ENCODE data around the gene RYR3. TPM values are rescaled to one million over a fixed set of nuclear protein-coding genes. Genes with fewer than 3 reads are reported as not detected.

The RYR3 gene
- total RNA-seq, 2 experiments from 2014 or later: not detected

DNA sequence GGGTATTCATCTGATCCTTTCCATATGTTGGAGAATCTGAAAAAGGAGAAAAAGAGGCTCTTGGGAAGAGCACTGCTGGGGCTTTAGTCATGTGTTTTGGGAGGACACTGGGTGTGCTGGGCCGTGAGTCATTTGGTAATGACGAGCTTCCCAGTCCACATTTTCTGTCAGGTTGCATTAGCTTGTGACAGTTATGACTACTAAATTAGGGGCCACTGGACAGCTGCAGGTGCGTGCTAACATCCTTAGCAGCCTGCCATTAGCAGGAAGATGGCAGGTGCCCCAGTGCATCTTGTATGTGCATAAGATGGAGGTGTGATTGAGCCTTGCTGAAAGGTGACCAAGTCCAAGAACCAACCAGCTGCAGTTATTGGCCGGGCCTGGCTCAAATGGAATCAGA lies 242.4 kb downstream of the RYR3 start:
- no peaks in the 10 kb centered on the region for H3K4me1 Mint-ChIP-seq (ENCODE audit: low read depth)
- ChIA-PET POLR2A (no interaction called here), CTCF (no interaction called here)
- H3K4me3 Mint-ChIP-seq: no peak overlapping the region
- H3K27ac Mint-ChIP-seq: no peak overlapping the region
- H3K27me3 Mint-ChIP-seq: no peaks in the 10 kb centered on the region
- ATAC-seq: no peak
- intact Hi-C loops (cut with micrococcal nuclease): no loop called here
- no peak for DNase-seq
- H3K9me3 Mint-ChIP-seq: no peaks in the 10 kb centered on the region
- TF ChIP-seq, protein P1, sequence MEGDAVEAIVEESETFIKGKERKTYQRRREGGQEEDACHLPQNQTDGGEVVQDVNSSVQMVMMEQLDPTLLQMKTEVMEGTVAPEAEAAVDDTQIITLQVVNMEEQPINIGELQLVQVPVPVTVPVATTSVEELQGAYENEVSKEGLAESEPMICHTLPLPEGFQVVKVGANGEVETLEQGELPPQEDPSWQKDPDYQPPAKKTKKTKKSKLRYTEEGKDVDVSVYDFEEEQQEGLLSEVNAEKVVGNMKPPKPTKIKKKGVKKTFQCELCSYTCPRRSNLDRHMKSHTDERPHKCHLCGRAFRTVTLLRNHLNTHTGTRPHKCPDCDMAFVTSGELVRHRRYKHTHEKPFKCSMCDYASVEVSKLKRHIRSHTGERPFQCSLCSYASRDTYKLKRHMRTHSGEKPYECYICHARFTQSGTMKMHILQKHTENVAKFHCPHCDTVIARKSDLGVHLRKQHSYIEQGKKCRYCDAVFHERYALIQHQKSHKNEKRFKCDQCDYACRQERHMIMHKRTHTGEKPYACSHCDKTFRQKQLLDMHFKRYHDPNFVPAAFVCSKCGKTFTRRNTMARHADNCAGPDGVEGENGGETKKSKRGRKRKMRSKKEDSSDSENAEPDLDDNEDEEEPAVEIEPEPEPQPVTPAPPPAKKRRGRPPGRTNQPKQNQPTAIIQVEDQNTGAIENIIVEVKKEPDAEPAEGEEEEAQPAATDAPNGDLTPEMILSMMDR (IDR thresholded peaks at IDR 0.05): no peak
- H3K36me3 Mint-ChIP-seq (ENCODE audit: low read depth): no peaks in the 10 kb centered on the region

DNA sequence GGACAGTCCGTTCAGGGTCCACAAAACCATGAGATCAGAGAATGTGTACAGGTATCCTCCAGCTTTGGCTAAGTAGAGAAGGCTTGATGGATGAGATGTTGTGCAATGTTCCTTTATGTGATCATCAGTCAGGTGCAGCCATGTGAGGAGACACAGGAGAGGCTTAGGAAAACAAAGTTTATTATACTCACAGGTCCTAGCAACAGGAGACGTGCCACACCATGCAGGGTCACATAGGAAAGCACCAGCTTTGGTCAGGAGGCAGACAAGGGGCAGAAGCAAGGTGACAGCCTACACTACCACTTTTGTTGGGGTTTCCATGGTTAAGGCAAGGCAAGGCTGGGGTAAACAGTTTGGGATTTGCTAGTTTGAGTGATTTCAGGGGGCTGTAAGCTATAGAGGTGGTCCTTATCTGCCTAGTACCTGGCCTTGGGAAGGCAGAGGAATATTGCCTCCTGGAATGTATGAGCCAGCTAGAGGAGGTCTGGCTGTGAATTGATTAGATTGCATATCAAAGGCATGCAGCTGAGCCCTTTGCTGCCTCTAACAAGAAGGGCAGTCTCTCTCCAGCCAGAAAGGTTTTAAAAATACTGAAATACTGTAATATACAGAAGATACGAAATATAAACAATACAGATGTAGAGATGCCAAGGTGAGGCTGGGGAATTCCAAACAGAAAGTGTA lies 248.6 kb downstream of the RYR3 start:
- no peaks in the 10 kb centered on the region for H3K36me3 Mint-ChIP-seq (ENCODE audit: low read depth)
- no peaks in the 10 kb centered on the region for H3K9me3 Mint-ChIP-seq
- H3K4me1 Mint-ChIP-seq (ENCODE audit: low read depth): no peaks in the 10 kb centered on the region
- no peak overlapping the region for H3K27ac Mint-ChIP-seq
- H3K4me3 Mint-ChIP-seq: no peak overlapping the region
- intact Hi-C loops (cut with micrococcal nuclease): no loop called here
- TF ChIP-seq, protein P1 (IDR thresholded peaks at IDR 0.05): no peak
- ChIA-PET POLR2A (no interaction called here), CTCF (no interaction called here)
- no peak for DNase-seq
- H3K27me3 Mint-ChIP-seq: peaks cover 2% of the 10 kb centered on the region
- ATAC-seq: no peak

DNA sequence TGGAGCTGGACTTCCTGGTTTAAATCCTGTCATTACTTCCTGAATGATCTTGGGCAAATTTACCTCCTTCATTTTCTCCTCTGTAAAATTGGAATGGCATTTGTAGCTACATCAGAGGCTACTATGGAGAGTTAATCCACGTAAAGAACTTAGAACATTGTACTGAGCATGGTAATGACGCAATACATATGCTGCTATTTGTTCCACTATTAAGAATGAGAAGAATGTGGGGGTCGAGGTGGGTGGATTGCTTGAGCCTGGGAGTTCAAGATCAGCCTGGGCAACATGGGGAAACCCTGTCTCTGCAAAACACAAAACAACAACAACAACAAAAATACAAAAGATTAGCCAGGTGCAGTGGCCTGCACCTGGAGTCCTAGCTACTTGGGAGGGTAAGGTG lies 250.6 kb downstream of the RYR3 start:
- no peak for DNase-seq
- Mint-ChIP-seq H3K4me3 (no peak overlapping the region), H3K9me3 (no peaks in the 10 kb centered on the region), H3K27ac (no peak overlapping the region), H3K27me3 (peaks cover 2% of the 10 kb centered on the region), H3K4me1 (ENCODE audit: low read depth) (no peaks in the 10 kb centered on the region), H3K36me3 (ENCODE audit: low read depth) (no peaks in the 10 kb centered on the region)
- TF ChIP-seq, protein P1 (IDR thresholded peaks at IDR 0.05): no peak
- ChIA-PET POLR2A (no interaction called here), CTCF (no interaction called here)
- intact Hi-C loops (cut with micrococcal nuclease): no loop called here
- ATAC-seq: no peak

DNA sequence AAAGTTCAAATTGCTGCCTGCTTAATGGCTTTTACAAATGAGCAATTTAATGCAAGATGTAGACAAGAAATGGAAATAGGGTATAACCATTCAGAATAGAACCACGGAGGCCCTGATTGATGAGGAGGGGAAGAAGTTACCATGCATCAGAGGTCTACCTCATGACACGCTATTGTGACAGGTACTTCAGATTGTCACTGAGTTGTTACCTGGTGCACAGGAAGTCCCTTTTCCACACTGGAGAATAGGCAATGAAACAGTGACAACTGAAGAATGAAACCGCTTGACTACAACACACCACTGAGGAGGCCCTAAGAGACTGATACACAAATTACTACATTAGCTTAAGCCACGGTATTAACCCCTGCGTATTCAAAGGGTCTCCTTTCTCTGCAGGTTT lies 251.2 kb downstream of the RYR3 start:
- Mint-ChIP-seq H3K9me3 (no peaks in the 10 kb centered on the region), H3K4me1 (ENCODE audit: low read depth) (no peaks in the 10 kb centered on the region), H3K4me3 (no peak overlapping the region), H3K27ac (no peak overlapping the region), H3K27me3 (peaks cover 2% of the 10 kb centered on the region), H3K36me3 (ENCODE audit: low read depth) (no peaks in the 10 kb centered on the region)
- intact Hi-C loops (cut with micrococcal nuclease): no loop called here
- ATAC-seq (no peak), DNase-seq (no peak)
- TF ChIP-seq, protein P1 (IDR thresholded peaks at IDR 0.05): no peak
- POLR2A ChIA-PET: no interaction called here
- CTCF ChIA-PET: no interaction called here

DNA sequence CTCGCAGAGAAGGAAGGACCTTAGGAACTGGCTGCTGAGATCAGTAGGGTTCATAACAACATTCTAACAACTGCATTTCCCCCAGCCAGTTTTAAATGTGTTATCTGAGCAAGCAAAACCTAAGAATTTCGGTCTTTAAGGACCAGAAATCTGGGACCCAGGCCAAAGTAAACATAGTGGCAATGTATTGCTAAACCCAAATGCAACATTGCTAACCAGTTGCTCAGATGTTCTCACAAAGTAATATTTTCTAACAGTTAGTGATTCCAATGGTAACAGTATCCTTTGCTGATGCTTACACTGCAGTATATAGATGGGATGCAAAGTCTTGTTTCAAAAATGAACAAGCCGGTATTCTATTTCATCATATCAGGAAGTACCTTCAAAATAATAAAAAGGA lies 254.3 kb downstream of the RYR3 start:
- intact Hi-C loops (cut with micrococcal nuclease): no loop called here
- POLR2A ChIA-PET: no interaction called here
- DNase-seq (no peak), ATAC-seq (no peak)
- CTCF ChIA-PET: no interaction called here
- Mint-ChIP-seq H3K27me3 (peaks cover under 1% of the 10 kb centered on the region), H3K4me3 (no peak overlapping the region), H3K27ac (no peak overlapping the region), H3K9me3 (no peaks in the 10 kb centered on the region), H3K4me1 (ENCODE audit: low read depth) (no peaks in the 10 kb centered on the region), H3K36me3 (ENCODE audit: low read depth) (no peaks in the 10 kb centered on the region)
- TF ChIP-seq, protein P1 (IDR thresholded peaks at IDR 0.05): no peak
